22Rv1 (cell line): ENCODE measurements around the gene PEAK1.

Experiments used
- CTCF ChIP-seq: fragments of 450-650 bp; IDR thresholded peaks from 2 replicates; pipeline ENCODE4 v1.5.1; 2017; ENCODE audit warnings: mild to moderate bottlenecking
- ZFX ChIP-seq: fragments of 450-650 bp; IDR thresholded peaks from 2 replicates; pipeline ENCODE4 v1.6.1; 2017; ENCODE audit warnings: antibody characterized with exemption, borderline replicate concordance

GRCh38 chr15:77098572-77098971 is 321.3 kb downstream of the PEAK1 start:
- TF ChIP-seq CTCF = no peak
- TF ChIP-seq ZFX = no peak
